ENCODE data around the gene LFNG. TPM values are rescaled to one million over a fixed set of nuclear protein-coding genes. Genes with fewer than 3 reads are reported as not detected.

The LFNG gene
- total RNA-seq, 2 experiments from 2014 or later = 101 to 104 TPM

- Mint-ChIP-seq H3K27ac (peak overlapping the region; percentile 85), H3K9me3 (ENCODE audit: low read depth) (no peaks in the 10 kb centered on the region), H3K36me3 (peaks cover 16% of the 10 kb centered on the region), H3K4me3 (peak overlapping the region; percentile 96), H3K4me1 (peaks cover 39% of the 10 kb centered on the region), H3K27me3 (peaks cover 4% of the 10 kb centered on the region)
- peak; percentile 5 for ATAC-seq
- CTCF ChIA-PET = interaction anchor here (0.8 to 2.0 kb wide), 7 partner anchors 10 to 114 kb away, joined by 3 to 9 read pairs (median 3); partner anchors contain the start of gene IQCE
- DNase-seq = peak; percentile 72
Observed at GRCh38 chr7:2520131-2520760, 672 bp downstream of the LFNG start.

DNA sequence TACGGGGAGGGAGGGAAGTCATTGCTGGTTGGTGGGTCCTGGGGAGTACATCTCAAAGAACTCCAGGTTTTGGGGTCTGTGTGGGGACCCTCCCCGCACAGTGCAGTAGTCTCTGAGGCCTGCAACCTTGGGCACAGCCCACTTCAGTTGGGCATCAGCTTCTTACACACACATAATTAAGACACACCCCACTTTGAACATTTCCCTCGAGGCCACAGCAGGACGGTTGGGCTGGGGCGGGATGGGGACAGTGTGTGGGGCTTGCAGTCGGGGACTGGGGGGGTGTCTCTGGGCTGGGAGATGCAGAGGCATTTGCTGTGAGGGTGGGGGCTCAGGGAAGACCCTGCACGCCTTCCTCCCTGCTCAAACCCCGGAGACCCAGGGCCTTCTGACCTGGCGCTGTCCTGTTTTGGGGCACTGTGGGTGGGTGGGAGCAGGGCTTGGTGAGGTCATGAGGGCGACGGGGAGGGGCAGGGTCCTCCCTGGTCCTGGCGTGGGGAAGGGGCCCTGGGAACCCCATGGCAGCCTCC lies 1.3 kb downstream of the LFNG start:
- CTCF ChIA-PET = interaction anchor here (0.8 to 2.0 kb wide), 7 partner anchors 9 to 115 kb away, joined by 3 to 9 read pairs (median 3); no protein-coding TSS in a partner anchor
- Mint-ChIP-seq H3K27ac (peak overlapping the region; percentile 85), H3K4me1 (peaks cover 42% of the 10 kb centered on the region), H3K36me3 (peaks cover 18% of the 10 kb centered on the region), H3K4me3 (peak overlapping the region; percentile 96), H3K27me3 (peaks cover 4% of the 10 kb centered on the region), H3K9me3 (ENCODE audit: low read depth) (no peaks in the 10 kb centered on the region)
- DNase-seq (peak; percentile 56), ATAC-seq (no peak)

DNA sequence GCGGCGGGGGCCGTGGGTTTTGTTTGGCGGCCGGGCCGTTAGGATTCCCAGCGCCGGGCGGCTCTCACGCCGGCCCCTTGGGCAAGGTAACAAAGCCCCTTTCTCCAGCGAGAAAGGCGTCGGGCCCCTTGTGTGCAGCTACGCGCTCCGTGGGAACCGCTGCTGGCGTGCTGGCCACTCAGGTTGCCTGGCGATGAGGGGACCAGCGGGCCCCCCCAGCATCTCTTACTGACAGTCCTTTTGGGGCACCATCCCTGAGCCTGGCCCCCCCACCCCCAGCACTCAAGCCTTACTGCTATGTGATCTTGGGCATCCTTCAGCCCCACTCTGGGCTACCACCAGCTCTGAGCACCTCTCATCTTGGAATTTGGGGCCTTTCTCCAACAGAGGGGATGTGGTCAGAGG lies 1.8 kb downstream of the LFNG start:
- peaks cover 19% of the 10 kb centered on the region for H3K36me3 Mint-ChIP-seq
- H3K4me3 Mint-ChIP-seq = peak overlapping the region; percentile 96
- DNase-seq (peak; percentile 65), ATAC-seq (peak; percentile 0)
- H3K27ac Mint-ChIP-seq = peak overlapping the region; percentile 83
- H3K27me3 Mint-ChIP-seq = peaks cover 4% of the 10 kb centered on the region
- H3K9me3 Mint-ChIP-seq (ENCODE audit: low read depth) = no peaks in the 10 kb centered on the region
- H3K4me1 Mint-ChIP-seq = peaks cover 47% of the 10 kb centered on the region
- CTCF ChIA-PET = interaction anchor here (1.2 to 2.0 kb wide), 4 partner anchors 9 to 53 kb away, joined by 3 to 9 read pairs (median 5); no protein-coding TSS in a partner anchor

GRCh38 chr7:2521952-2522591 lies 2.5 kb downstream of the LFNG start:
- H3K36me3 Mint-ChIP-seq = peaks cover 20% of the 10 kb centered on the region
- peak overlapping the region; percentile 96 for H3K4me3 Mint-ChIP-seq
- peaks cover 53% of the 10 kb centered on the region for H3K4me1 Mint-ChIP-seq
- H3K27ac Mint-ChIP-seq = peak overlapping the region; percentile 83
- CTCF ChIA-PET = interaction anchor here (1.2 to 2.0 kb wide), 5 partner anchors 8 to 53 kb away, joined by 3 to 9 read pairs (median 4); no protein-coding TSS in a partner anchor
- no peaks in the 10 kb centered on the region for H3K9me3 Mint-ChIP-seq (ENCODE audit: low read depth)
- ATAC-seq (peak; percentile 31), DNase-seq (peak; percentile 92)
- peaks cover 4% of the 10 kb centered on the region for H3K27me3 Mint-ChIP-seq

GRCh38 chr7:2522780-2523433 lies 3.3 kb downstream of the LFNG start:
- CTCF ChIA-PET = interaction anchor here (1.4 to 1.8 kb wide), 2 partner anchors 45 to 54 kb away, joined by 3 to 6 read pairs; no protein-coding TSS in a partner anchor
- ATAC-seq = no peak
- Mint-ChIP-seq H3K27me3 (no peaks in the 10 kb centered on the region), H3K36me3 (peaks cover 23% of the 10 kb centered on the region), H3K4me3 (peak overlapping the region; percentile 96), H3K9me3 (ENCODE audit: low read depth) (no peaks in the 10 kb centered on the region), H3K4me1 (peaks cover 56% of the 10 kb centered on the region), H3K27ac (peak overlapping the region; percentile 83)
- peak; percentile 62 for DNase-seq

- no peak overlapping the region for H3K27ac Mint-ChIP-seq
- peaks cover 26% of the 10 kb centered on the region for H3K36me3 Mint-ChIP-seq
- no peaks in the 10 kb centered on the region for H3K27me3 Mint-ChIP-seq
- H3K9me3 Mint-ChIP-seq (ENCODE audit: low read depth) = no peaks in the 10 kb centered on the region
- DNase-seq (no peak), ATAC-seq (no peak)
- CTCF ChIA-PET = interaction anchor here (1.4 to 1.8 kb wide), 2 partner anchors 45 to 55 kb away, joined by 3 to 6 read pairs; no protein-coding TSS in a partner anchor
- H3K4me3 Mint-ChIP-seq = peak overlapping the region; percentile 96
- peaks cover 58% of the 10 kb centered on the region for H3K4me1 Mint-ChIP-seq
Observed at GRCh38 chr7:2523461-2523936, 3.9 kb downstream of the LFNG start.

- peak overlapping the region; percentile 96 for H3K4me3 Mint-ChIP-seq
- H3K36me3 Mint-ChIP-seq = peaks cover 26% of the 10 kb centered on the region
- DNase-seq (no peak), ATAC-seq (no peak)
- no peaks in the 10 kb centered on the region for H3K9me3 Mint-ChIP-seq (ENCODE audit: low read depth)
- CTCF ChIA-PET = no interaction called here
- H3K27me3 Mint-ChIP-seq = no peaks in the 10 kb centered on the region
- peaks cover 61% of the 10 kb centered on the region for H3K4me1 Mint-ChIP-seq
- no peak overlapping the region for H3K27ac Mint-ChIP-seq
Observed at GRCh38 chr7:2523941-2524807, 4.6 kb downstream of the LFNG start.

- no peak for ATAC-seq
- no peak overlapping the region for H3K4me3 Mint-ChIP-seq
- no peaks in the 10 kb centered on the region for H3K9me3 Mint-ChIP-seq (ENCODE audit: low read depth)
- CTCF ChIA-PET = no interaction called here
- H3K36me3 Mint-ChIP-seq = peaks cover 26% of the 10 kb centered on the region
- no peaks in the 10 kb centered on the region for H3K27me3 Mint-ChIP-seq
- H3K27ac Mint-ChIP-seq = no peak overlapping the region
- DNase-seq = no peak
- peaks cover 69% of the 10 kb centered on the region for H3K4me1 Mint-ChIP-seq
Observed at GRCh38 chr7:2524808-2525657, 5.5 kb downstream of the LFNG start.

- ATAC-seq (no peak), DNase-seq (no peak)
- Mint-ChIP-seq H3K9me3 (ENCODE audit: low read depth) (no peaks in the 10 kb centered on the region), H3K4me1 (peaks cover 78% of the 10 kb centered on the region), H3K27me3 (no peaks in the 10 kb centered on the region), H3K36me3 (peaks cover 25% of the 10 kb centered on the region), H3K27ac (peak overlapping the region; percentile 32), H3K4me3 (no peak overlapping the region)
- CTCF ChIA-PET = interaction anchor here (2.3 kb wide), 1 partner anchor 184 kb away, joined by 9 read pairs; no protein-coding TSS in a partner anchor
Observed at GRCh38 chr7:2525658-2526630, 6.4 kb downstream of the LFNG start.

GRCh38 chr7:2526659-2527504 lies 7.3 kb downstream of the LFNG start:
- Mint-ChIP-seq H3K27ac (peak overlapping the region; percentile 95), H3K36me3 (peaks cover 21% of the 10 kb centered on the region), H3K4me3 (no peak overlapping the region), H3K27me3 (no peaks in the 10 kb centered on the region), H3K4me1 (peaks cover 79% of the 10 kb centered on the region), H3K9me3 (ENCODE audit: low read depth) (no peaks in the 10 kb centered on the region)
- CTCF ChIA-PET = interaction anchor here (2.3 kb wide), 1 partner anchor 183 kb away, joined by 9 read pairs; no protein-coding TSS in a partner anchor
- ATAC-seq (no peak), DNase-seq (no peak)

Measured in activated CD8-positive, alpha-beta memory T cell treated with anti-CD3 and anti-CD28 coated beads, Interleukin-2, amount 10 ng/mL, durations not matched to agents 7 days and 5 days (primary cell).